Right lobe of liver (tissue), 6 donors: ENCODE results near the gene CARD8. TPM values are rescaled to one million over a fixed set of nuclear protein-coding genes. Genes with fewer than 3 reads are reported as not detected.

ENCODE experiments used
- ATAC-seq, 4 donors: fragments of 200-7000 bp; cut with Tn5 transposase; one replicate each; pipeline ENCODE4 v1.9.1; 2020; ENCODE audit warnings: mild to moderate bottlenecking in 4 of 4, moderate library complexity in 4 of 4
- DNase-seq, 3 donors: peaks; one replicate each; pipeline ENCODE4 v3.0.0-alpha.2; 2020
- H3K27ac ChIP-seq, 3 donors: fragments of 200-600 bp; one replicate each; pipeline ENCODE4 v1.8.0; 2022
- H3K27me3 ChIP-seq, 2 donors: fragments of 200-600 bp; one replicate each; pipeline ENCODE4 v1.8.0; 2022
- H3K36me3 ChIP-seq, 4 donors: fragments of 200-600 bp; sonication (generic) in 1 of 4; one replicate each; pipeline versions ENCODE4 v1.5.1 to v1.8.0; 2017 to 2022; ENCODE audit warnings: control low read depth in 1 of 4
- H3K4me1 ChIP-seq, 4 donors: fragments of 200-600 bp; sonication (generic) in 1 of 4; one replicate each; pipeline versions ENCODE4 v1.5.1 to v1.8.0; 2017 to 2022; ENCODE audit warnings: control low read depth in 1 of 4
- H3K4me3 ChIP-seq, 3 donors: fragments of 200-600 bp; one replicate each; pipeline ENCODE4 v1.8.0; 2022
- H3K9me3 ChIP-seq, 4 donors: fragments of 200-600 bp; sonication (generic) in 1 of 4; one replicate each; pipeline versions ENCODE4 v1.5.1 to v1.8.0; 2017 to 2022; ENCODE audit warnings: control low read depth in 1 of 4
- POLR2A ChIP-seq: fragments of 450-650 bp; IDR thresholded peaks from one replicate; pipeline ENCODE4 v1.6.1; 2017; ENCODE audit warnings: antibody characterized with exemption, mild to moderate bottlenecking
- WGBS: methylation state at CpG from one replicate; pipeline ENCODE4 v1.1.6; 2018; ENCODE audit warnings: low coverage, low lambda C conversion rate; ENCODE audit not compliant: insufficient coverage; ENCODE audit errors: missing lambda C conversion rate; 5-methylcytosine and 5-hydroxymethylcytosine counted together
- intact Hi-C, 2 donors: fragments of 100-400 bp; cut with DNase I; formaldehyde crosslinking; loops; one replicate each; pipeline versions ENCODE4 v1.11.2 to v1.14.1; 2022
- total RNA-seq, 6 experiments: library from RNA; depleted of rRNA in 2 of 6; stranded (reverse); fragments of >200 nt in 2 of 6; fragmentation: NEBNext Ultra II Directional in 3 of 6; extraction: Animal tissue kit (Norgen Biotek cat#: 25700) in 3 of 6; gene quantifications; one replicate each; pipeline versions ENCODE4 v1.1.0 to v1.2.4, GENCODE V29; 2016 to 2023
- TF ChIP-seq, protein P1 (sequence below), 4 donors: fragments of 200-600 bp in 3 of 4; fragments of 450-650 bp in 1 of 4; IDR thresholded peaks; one replicate each; pipeline versions ENCODE4 v1.5.1 to v1.8.0; 2016 to 2022; ENCODE audit warnings: antibody characterized with exemption in 4 of 4, mild to moderate bottlenecking in 2 of 4
- donor health status: DM: no; HTN: yes; CAD: no.
- donor health status: DM: no; HTN: no; CAD: no.
- donor health status: DM: no; HTN: no; CAD: no.
- donor health status: DM: no; HTN: yes; CAD: no.
- donor health status: DM: no; HTN: yes; CAD: no.

CARD8 gene
- total RNA-seq, 6 experiments from 2014 or later: 15.4 to 24.5 (median 19.8) TPM

- TF ChIP-seq, protein P1, sequence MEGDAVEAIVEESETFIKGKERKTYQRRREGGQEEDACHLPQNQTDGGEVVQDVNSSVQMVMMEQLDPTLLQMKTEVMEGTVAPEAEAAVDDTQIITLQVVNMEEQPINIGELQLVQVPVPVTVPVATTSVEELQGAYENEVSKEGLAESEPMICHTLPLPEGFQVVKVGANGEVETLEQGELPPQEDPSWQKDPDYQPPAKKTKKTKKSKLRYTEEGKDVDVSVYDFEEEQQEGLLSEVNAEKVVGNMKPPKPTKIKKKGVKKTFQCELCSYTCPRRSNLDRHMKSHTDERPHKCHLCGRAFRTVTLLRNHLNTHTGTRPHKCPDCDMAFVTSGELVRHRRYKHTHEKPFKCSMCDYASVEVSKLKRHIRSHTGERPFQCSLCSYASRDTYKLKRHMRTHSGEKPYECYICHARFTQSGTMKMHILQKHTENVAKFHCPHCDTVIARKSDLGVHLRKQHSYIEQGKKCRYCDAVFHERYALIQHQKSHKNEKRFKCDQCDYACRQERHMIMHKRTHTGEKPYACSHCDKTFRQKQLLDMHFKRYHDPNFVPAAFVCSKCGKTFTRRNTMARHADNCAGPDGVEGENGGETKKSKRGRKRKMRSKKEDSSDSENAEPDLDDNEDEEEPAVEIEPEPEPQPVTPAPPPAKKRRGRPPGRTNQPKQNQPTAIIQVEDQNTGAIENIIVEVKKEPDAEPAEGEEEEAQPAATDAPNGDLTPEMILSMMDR (IDR thresholded peaks at IDR 0.05): no peak
- TF ChIP-seq POLR2A: no peak
- 4% methylated on average over 19 of the region's 21 CpGs for WGBS
- ATAC-seq (no peak), DNase-seq (no peak)
- intact Hi-C loops: no loop called here
- Histone ChIP-seq H3K4me1 (peaks cover 0 to 5% (median 0%) of the 10 kb centered on the region in 4 donors), H3K4me3 (peak overlapping the region; percentile 78 to 85 (median 80)), H3K27ac (peak overlapping the region in 2 of 3 donors; percentile 75 to 97), H3K9me3 (no peaks in the 10 kb centered on the region), H3K36me3 (no peaks in the 10 kb centered on the region), H3K27me3 (no peaks in the 10 kb centered on the region)
Observed at GRCh38 chr19:48170817-48171347, 84.8 kb downstream of the CARD8 start.

GRCh38 chr19:48169939-48170803, 85.5 kb downstream of the CARD8 start, which contains the start of the genes LIG1 and ZSWIM9:
Gene LIG1, minus strand, starts transcription at chr19:48170344. Its CDS starts 4,778 bp downstream, at chr19:48165566.
Gene ZSWIM9, plus strand, starts transcription at chr19:48170680. Its CDS starts 1,123 bp downstream, at chr19:48171803.
- Histone ChIP-seq H3K4me3 (peak within 1 kb of the TSS; percentile 78 to 85 (median 80)), H3K27me3 (no peaks in the 10 kb centered on the region), H3K4me1 (peaks cover 0 to 5% (median 0%) of the 10 kb centered on the region in 4 donors), H3K36me3 (no peaks in the 10 kb centered on the region), H3K9me3 (no peaks in the 10 kb centered on the region), H3K27ac (peak within 1 kb of the TSS; percentile 75 to 97 (median 94))
- DNase-seq: peak; percentile 94 to 96 (median 94)
- peak; percentile 36 for TF ChIP-seq POLR2A
- TF ChIP-seq, protein P1 (IDR thresholded peaks at IDR 0.05): peak in 3 of 4 donors; percentile 12 to 20 (median 19)
- intact Hi-C loops: no loop called here
- under 1% methylated on average over 47 of the region's 82 CpGs for WGBS
- ATAC-seq: peak; percentile 89 to 96 (median 94)

- no peaks in the 10 kb centered on the region for H3K27me3 ChIP-seq
- H3K4me3 ChIP-seq: peak overlapping the region; percentile 78 to 85 (median 80)
- no peak overlapping the region for H3K27ac ChIP-seq
- no peaks in the 10 kb centered on the region for H3K9me3 ChIP-seq
- 1% methylated on average over 15 of the region's 15 CpGs for WGBS
- H3K36me3 ChIP-seq: no peaks in the 10 kb centered on the region
- DNase-seq (peak; percentile 86 to 89 (median 86)), ATAC-seq (peak; percentile 69 to 82 (median 73))
- peaks cover 0 to 5% (median 0%) of the 10 kb centered on the region in 4 donors for H3K4me1 ChIP-seq
- TF ChIP-seq, protein P1 (IDR thresholded peaks at IDR 0.05): no peak
- no peak for TF ChIP-seq POLR2A
- intact Hi-C loops: no loop called here
Observed at GRCh38 chr19:48169578-48169938, 86.2 kb downstream of the CARD8 start.

DNA sequence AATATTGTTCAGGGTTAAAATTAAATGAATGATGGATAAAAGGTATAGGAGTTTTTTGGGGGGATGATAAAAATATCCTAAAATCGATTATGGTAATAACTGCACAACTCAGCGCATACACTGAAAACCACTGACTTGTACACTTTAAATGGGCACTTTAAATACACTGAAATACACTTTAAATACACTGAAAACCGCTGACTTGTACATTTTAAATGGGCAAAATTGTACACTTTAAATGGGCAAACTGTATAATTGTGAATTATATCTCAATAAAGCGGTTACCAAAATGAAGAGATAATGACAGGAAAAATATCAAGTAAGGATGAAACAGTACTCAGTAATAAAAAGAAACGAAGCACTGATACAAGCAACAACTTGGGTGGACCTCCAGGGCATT, 87.0 kb downstream of the CARD8 start:
- Histone ChIP-seq H3K27me3 (no peaks in the 10 kb centered on the region), H3K27ac (no peak overlapping the region), H3K4me1 (peaks cover 0 to 5% (median 0%) of the 10 kb centered on the region in 4 donors), H3K4me3 (no peak overlapping the region), H3K9me3 (no peaks in the 10 kb centered on the region), H3K36me3 (no peaks in the 10 kb centered on the region)
- WGBS: 88% methylated on average over 4 of the region's 5 CpGs
- ATAC-seq (no peak), DNase-seq (no peak)
- intact Hi-C loops: no loop called here
- TF ChIP-seq, protein P1 (IDR thresholded peaks at IDR 0.05): no peak
- TF ChIP-seq POLR2A: no peak
